Neutrophil (primary cell): Measurements from ENCODE around the gene TOPAZ1.
"Not testable (repeated sequence)": the region's sequence is repeated elsewhere in the genome, so short reads cannot be mapped to it uniquely, and the experiment has no call there.

Experiments used
- H3K27ac ChIP-seq: fragments of 200-600 bp; sonication (generic); 2 replicates; pipeline ENCODE4 v1.5.1; 2016; ENCODE audit warnings: mild to moderate bottlenecking, moderate library complexity
- H3K27me3 ChIP-seq: fragments of 200-600 bp; sonication (generic); 2 replicates; pipeline ENCODE4 v1.6.0; 2016; ENCODE audit warnings: mild to moderate bottlenecking
- H3K36me3 ChIP-seq: fragments of 200-600 bp; sonication (generic); 2 replicates; pipeline ENCODE4 v1.5.1; 2017
- H3K4me1 ChIP-seq, 2 experiments: fragments of 200-600 bp in 1 of 2; sonication (generic) in 1 of 2; 1 replicate in 1 of 2; 2 replicates in 1 of 2; pipeline versions ENCODE4 v1.5.1 to v1.6.1; 2013 to 2016; ENCODE audit warnings: low read depth in 1 of 2, low read length in 1 of 2, mild to moderate bottlenecking in 1 of 2, moderate library complexity in 1 of 2; ENCODE audit not compliant: control insufficient read depth in 1 of 2, insufficient read depth in 1 of 2
- H3K4me3 ChIP-seq, 2 experiments: fragments of 200-600 bp in 1 of 2; sonication (generic) in 1 of 2; 1 replicate in 1 of 2; 2 replicates in 1 of 2; pipeline ENCODE4 v1.5.1; 2013 to 2016; ENCODE audit warnings: low read depth in 1 of 2, low read length in 1 of 2, mild to moderate bottlenecking in 1 of 2, moderate library complexity in 1 of 2
- H3K9me3 ChIP-seq: fragments of 200-600 bp; sonication (generic); 2 replicates; pipeline ENCODE4 v1.5.1; 2016
- TF ChIP-seq, protein P1 (sequence below): fragments of 200-600 bp; sonication (generic); IDR thresholded peaks from 2 replicates; pipeline ENCODE4 v1.5.1; 2016; ENCODE audit warnings: antibody characterized with exemption

Gene TOPAZ1

DNA sequence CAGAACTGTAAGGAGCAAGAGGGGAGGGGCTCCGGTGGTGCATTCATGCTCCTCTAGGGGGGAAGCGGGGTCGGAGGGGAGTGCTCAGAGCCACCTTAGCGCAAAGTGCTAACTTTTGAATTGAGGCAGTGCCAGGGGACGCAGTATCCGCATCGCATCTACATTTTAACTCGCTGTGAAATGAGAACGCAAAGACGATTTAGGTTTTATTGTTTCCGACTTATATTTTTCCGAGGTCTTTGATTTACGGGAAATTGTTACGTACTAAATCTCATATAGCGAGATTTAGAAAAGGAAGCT, 97.1 kb downstream of the TOPAZ1 start:
- no peaks in the 10 kb centered on the region for H3K36me3 ChIP-seq
- TF ChIP-seq, protein P1, sequence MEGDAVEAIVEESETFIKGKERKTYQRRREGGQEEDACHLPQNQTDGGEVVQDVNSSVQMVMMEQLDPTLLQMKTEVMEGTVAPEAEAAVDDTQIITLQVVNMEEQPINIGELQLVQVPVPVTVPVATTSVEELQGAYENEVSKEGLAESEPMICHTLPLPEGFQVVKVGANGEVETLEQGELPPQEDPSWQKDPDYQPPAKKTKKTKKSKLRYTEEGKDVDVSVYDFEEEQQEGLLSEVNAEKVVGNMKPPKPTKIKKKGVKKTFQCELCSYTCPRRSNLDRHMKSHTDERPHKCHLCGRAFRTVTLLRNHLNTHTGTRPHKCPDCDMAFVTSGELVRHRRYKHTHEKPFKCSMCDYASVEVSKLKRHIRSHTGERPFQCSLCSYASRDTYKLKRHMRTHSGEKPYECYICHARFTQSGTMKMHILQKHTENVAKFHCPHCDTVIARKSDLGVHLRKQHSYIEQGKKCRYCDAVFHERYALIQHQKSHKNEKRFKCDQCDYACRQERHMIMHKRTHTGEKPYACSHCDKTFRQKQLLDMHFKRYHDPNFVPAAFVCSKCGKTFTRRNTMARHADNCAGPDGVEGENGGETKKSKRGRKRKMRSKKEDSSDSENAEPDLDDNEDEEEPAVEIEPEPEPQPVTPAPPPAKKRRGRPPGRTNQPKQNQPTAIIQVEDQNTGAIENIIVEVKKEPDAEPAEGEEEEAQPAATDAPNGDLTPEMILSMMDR, result no peak
- no peaks in the 10 kb centered on the region for H3K9me3 ChIP-seq
- H3K4me1 ChIP-seq, result peaks cover 42 to 51% of the 10 kb centered on the region in 2 experiments
- no peaks in the 10 kb centered on the region for H3K27me3 ChIP-seq
- H3K4me3 ChIP-seq, result peak overlapping the region; percentile 96 to 99
- H3K27ac ChIP-seq, result peak overlapping the region; percentile 95

- Histone ChIP-seq H3K27ac (peak overlapping the region; percentile 95), H3K27me3 (no peaks in the 10 kb centered on the region), H3K9me3 (no peaks in the 10 kb centered on the region), H3K4me1 (peaks cover 45 to 51% of the 10 kb centered on the region in 2 experiments), H3K36me3 (no peaks in the 10 kb centered on the region), H3K4me3 (peak overlapping the region; percentile 96 to 99)
- TF ChIP-seq, protein P1, result no peak
Observed at GRCh38 chr3:44339181-44340057, 97.7 kb downstream of the TOPAZ1 start.

GRCh38 chr3:44340058-44340395, 98.3 kb downstream of the TOPAZ1 start:
- no peak overlapping the region for H3K4me3 ChIP-seq
- no peaks in the 10 kb centered on the region for H3K27me3 ChIP-seq
- no peaks in the 10 kb centered on the region for H3K9me3 ChIP-seq
- H3K36me3 ChIP-seq, result no peaks in the 10 kb centered on the region
- TF ChIP-seq, protein P1, result no peak
- peak overlapping the region; percentile 52 for H3K27ac ChIP-seq
- peaks cover 45 to 49% of the 10 kb centered on the region in 2 experiments for H3K4me1 ChIP-seq

DNA sequence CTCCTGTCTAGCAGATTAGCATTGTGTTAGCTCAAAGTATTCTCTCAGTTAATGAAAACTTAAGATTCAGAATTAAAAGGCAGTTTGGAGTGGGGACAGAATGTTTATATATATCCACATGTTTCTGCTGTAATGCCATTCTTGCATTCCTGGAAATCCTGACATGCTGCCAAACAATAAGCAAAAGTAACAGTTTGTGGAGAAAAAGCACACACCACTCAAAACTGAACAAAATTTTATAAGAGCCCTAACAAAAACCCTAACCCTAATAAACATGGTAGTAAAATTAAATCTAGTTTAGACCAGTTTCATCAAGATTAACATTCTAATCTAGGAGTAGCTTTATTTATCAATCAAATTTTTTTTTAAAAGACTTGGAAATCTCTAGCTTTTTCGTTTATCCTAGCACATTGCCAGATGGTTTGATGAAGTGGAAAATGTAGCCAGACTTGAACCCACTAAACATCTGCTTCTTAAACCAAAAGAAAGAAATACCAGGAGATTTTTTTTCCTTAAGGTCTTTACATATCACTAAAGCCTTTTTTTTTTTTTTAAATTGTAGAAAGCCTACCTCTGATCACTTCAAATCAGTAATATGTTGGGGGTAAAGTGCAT, 100.6 kb downstream of the TOPAZ1 start:
- no peak overlapping the region for H3K4me3 ChIP-seq
- H3K27ac ChIP-seq, result peak overlapping the region; percentile 75
- H3K9me3 ChIP-seq, result no peaks in the 10 kb centered on the region
- peaks cover 54 to 55% of the 10 kb centered on the region in 2 experiments for H3K4me1 ChIP-seq
- H3K36me3 ChIP-seq, result no peaks in the 10 kb centered on the region
- H3K27me3 ChIP-seq, result no peaks in the 10 kb centered on the region
- TF ChIP-seq, protein P1, result no peak

DNA sequence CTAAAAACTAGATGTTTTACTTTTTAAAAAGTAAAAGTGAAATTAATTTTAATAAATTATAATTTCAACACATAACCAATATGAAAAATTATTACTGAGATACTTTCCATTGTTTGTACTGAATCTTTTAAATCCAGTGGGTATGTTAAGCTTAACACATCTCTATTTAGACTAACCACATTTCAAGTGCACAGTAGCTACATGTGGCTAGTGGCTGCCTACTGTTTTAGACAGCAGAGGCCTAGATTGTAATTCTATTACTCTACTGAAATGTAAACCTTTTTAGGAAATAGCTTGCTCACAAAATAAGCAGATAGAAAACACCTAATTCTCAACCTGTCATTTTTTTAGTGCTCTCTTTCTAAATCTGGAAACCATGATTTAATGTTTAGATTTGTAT, 101.7 kb downstream of the TOPAZ1 start:
- peaks cover 48% of the 10 kb centered on the region in 2 experiments for H3K4me1 ChIP-seq
- H3K9me3 ChIP-seq, result no peaks in the 10 kb centered on the region
- TF ChIP-seq, protein P1, result no peak
- H3K27ac ChIP-seq, result peak overlapping the region; percentile 75
- no peak overlapping the region for H3K4me3 ChIP-seq
- H3K36me3 ChIP-seq, result no peaks in the 10 kb centered on the region
- no peaks in the 10 kb centered on the region for H3K27me3 ChIP-seq

DNA sequence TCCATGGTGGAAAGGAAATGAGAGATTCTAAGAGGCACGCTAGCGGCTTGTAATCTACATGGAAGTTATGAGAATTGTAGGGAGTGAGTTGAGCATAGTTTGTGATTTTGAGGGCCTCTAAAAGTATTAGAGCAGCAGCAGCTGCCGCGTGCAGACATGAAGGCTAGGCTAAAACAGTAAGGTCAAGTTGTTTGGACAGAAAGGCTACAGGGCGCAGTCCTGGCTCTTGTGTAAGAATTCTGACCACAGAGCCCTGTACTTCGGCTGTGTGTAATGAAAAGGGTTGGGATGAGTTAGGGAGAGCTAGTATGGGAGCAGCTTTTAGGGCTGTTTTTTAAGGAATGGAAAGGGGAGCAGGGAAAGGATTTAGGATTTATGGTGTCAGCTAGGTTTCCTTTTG, 104.9 kb downstream of the TOPAZ1 start:
- not testable (repeated sequence) for H3K9me3 ChIP-seq, H3K4me3 ChIP-seq, H3K27me3 ChIP-seq, H3K36me3 ChIP-seq
- H3K4me1 ChIP-seq, result peaks cover 26 to 29% of the 10 kb centered on the region in 2 experiments
- peak overlapping the region; percentile 52 for H3K27ac ChIP-seq
